OCI-LY7 (cell line): ENCODE measurements around the gene C2CD4B. TPM values are rescaled to one million over a fixed set of nuclear protein-coding genes. Genes with fewer than 3 reads are reported as not detected.

Experiments
- BruUV-seq: library from RNA; stranded (reverse); fragments of 400-500 nt; replicated peaks from 2 replicates; lab custom pipeline; 2021; lab: Mats Ljungman, UMichigan
- CTCF ChIA-PET: fragments of 300-600 bp; sonication (Branson Sonifier 250); formaldehyde crosslinking; loops from one replicate; lab custom pipeline; 2022; ENCODE audit warnings: antibody characterized with exemption; ENCODE audit not compliant: unreplicated experiment; lab: Charles Lee
- POLR2A ChIA-PET: fragments of 300-600 bp; sonication (Branson Sonifier 250); formaldehyde crosslinking; loops from one replicate; lab custom pipeline; 2022; ENCODE audit warnings: antibody characterized with exemption; lab: Charles Lee
- DNase-seq: peaks from one replicate; pipeline ENCODE4 v3.0.0-alpha.2; 2015; ENCODE audit warnings: low spot score
- H2AFZ ChIP-seq: fragments of 200-600 bp; sonication (generic), shearing (Covaris generic); 2 replicates; pipeline ENCODE4 v1.6.1; 2014; ENCODE audit warnings: mild to moderate bottlenecking, antibody characterized with exemption, low read length, moderate library complexity
- H3K27ac ChIP-seq: fragments of 200-600 bp; sonication (generic); 2 replicates; pipeline ENCODE4 v1.5.1; 2014; ENCODE audit warnings: mixed run types, low read depth, mild to moderate bottlenecking, moderate library complexity, low read length, inconsistent platforms; ENCODE audit not compliant: poor library complexity, severe bottlenecking
- H3K36me3 ChIP-seq: fragments of 200-600 bp; sonication (generic); 2 replicates; pipeline ENCODE4 v1.6.1; 2014; ENCODE audit warnings: mild to moderate bottlenecking, antibody characterized with exemption, low read length, moderate library complexity, mixed read lengths; ENCODE audit not compliant: insufficient read depth
- H3K4me1 ChIP-seq: fragments of 200-600 bp; sonication (generic); 2 replicates; pipeline ENCODE4 v1.5.1; 2014; ENCODE audit warnings: mild to moderate bottlenecking, low read length; ENCODE audit not compliant: insufficient read depth, poor library complexity, severe bottlenecking
- H3K4me2 ChIP-seq: fragments of 200-600 bp; sonication (generic); 2 replicates; pipeline ENCODE4 v1.6.1; 2014; ENCODE audit warnings: mild to moderate bottlenecking, low read length
- H3K4me3 ChIP-seq: fragments of 200-600 bp; sonication (generic); 2 replicates; pipeline ENCODE4 v1.5.1; 2014; ENCODE audit warnings: mild to moderate bottlenecking, low read depth, low read length; ENCODE audit not compliant: poor library complexity, severe bottlenecking
- H3K79me2 ChIP-seq: fragments of 200-600 bp; sonication (generic); 2 replicates; pipeline ENCODE4 v1.6.1; 2016; ENCODE audit warnings: low read depth, mild to moderate bottlenecking, low read length, moderate library complexity, mixed read lengths; ENCODE audit not compliant: insufficient read depth
- H3K9me2 ChIP-seq: fragments of 200-600 bp; sonication (generic); 2 replicates; pipeline ENCODE4 v1.6.1; 2016; ENCODE audit warnings: mild to moderate bottlenecking, low read length, mixed read lengths; ENCODE audit not compliant: insufficient read depth
- H3K9me3 ChIP-seq: fragments of 200-600 bp; sonication (generic); 2 replicates; pipeline ENCODE4 v1.6.1; 2014; ENCODE audit warnings: mild to moderate bottlenecking, mixed run types, low read length, mixed read lengths
- H4K20me1 ChIP-seq: fragments of 200-600 bp; sonication (generic); 2 replicates; pipeline ENCODE4 v1.6.1; 2014; ENCODE audit warnings: mild to moderate bottlenecking, antibody characterized with exemption, low read length, moderate library complexity, mixed read lengths; ENCODE audit not compliant: insufficient read depth
- EZH2phosphoT487 ChIP-seq: fragments of 200-600 bp; sonication (generic); IDR thresholded peaks from 2 replicates; pipeline ENCODE4 v1.6.1; 2018; ENCODE audit warnings: low read depth, borderline replicate concordance, mild to moderate bottlenecking, mixed run types, antibody characterized with exemption, low read length, moderate library complexity, mixed read lengths
- intact Hi-C: fragments of 100-400 bp; cut with micrococcal nuclease; formaldehyde crosslinking; loops from one replicate; pipeline ENCODE4 v1.10.0; 2022; ENCODE audit not compliant: unreplicated experiment
- total RNA-seq, 2 experiments: library from RNA; depleted of rRNA in 1 of 2; stranded (reverse); fragments of >200 nt in 1 of 2; shearing (Covaris generic) in 1 of 2; gene quantifications; 2 replicates each; pipeline ENCODE4 v1.2.3, GENCODE V29; 2014 to 2022
- TF ChIP-seq, protein P1 (sequence below): fragments of 200-600 bp; sonication (generic); conservative IDR thresholded peaks from 2 replicates; pipeline ENCODE4 v1.5.1; 2014; ENCODE audit warnings: mild to moderate bottlenecking, antibody characterized with exemption, low read length, moderate library complexity, mixed read lengths

Gene C2CD4B
- total RNA-seq, 2 experiments from 2014 or later, result not detected

DNA sequence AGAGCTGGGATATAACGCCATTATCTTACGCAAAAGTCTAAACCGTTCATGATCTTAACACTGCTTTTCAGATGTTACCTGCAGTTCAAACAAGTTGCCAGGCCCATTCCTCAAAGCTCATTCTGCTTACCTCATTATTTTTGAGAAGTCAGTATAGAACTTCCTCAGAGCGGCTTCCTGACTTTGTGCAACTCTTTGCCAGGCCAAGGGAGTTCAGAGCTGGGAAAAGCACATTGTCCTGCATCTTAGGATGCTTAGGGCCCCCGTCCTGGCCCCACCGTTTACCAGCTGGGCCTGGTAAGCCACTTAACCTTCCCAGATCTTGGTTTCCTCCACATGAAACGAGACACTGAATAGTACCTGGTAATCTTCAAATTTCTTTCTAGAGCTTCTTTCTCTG, 6.8 kb upstream of the C2CD4B start:
- Histone ChIP-seq H3K4me2 (no peak overlapping the region), H3K36me3 (no peaks in the 10 kb centered on the region), H3K27ac (no peak overlapping the region), H3K4me1 (no peaks in the 10 kb centered on the region), H3K4me3 (no peak overlapping the region), H3K9me3 (no peaks in the 10 kb centered on the region), H3K9me2 (no peaks in the 10 kb centered on the region), H3K79me2 (no peaks in the 10 kb centered on the region), H2AFZ (no peak overlapping the region), H4K20me1 (no peaks in the 10 kb centered on the region)
- TF ChIP-seq, protein P1, sequence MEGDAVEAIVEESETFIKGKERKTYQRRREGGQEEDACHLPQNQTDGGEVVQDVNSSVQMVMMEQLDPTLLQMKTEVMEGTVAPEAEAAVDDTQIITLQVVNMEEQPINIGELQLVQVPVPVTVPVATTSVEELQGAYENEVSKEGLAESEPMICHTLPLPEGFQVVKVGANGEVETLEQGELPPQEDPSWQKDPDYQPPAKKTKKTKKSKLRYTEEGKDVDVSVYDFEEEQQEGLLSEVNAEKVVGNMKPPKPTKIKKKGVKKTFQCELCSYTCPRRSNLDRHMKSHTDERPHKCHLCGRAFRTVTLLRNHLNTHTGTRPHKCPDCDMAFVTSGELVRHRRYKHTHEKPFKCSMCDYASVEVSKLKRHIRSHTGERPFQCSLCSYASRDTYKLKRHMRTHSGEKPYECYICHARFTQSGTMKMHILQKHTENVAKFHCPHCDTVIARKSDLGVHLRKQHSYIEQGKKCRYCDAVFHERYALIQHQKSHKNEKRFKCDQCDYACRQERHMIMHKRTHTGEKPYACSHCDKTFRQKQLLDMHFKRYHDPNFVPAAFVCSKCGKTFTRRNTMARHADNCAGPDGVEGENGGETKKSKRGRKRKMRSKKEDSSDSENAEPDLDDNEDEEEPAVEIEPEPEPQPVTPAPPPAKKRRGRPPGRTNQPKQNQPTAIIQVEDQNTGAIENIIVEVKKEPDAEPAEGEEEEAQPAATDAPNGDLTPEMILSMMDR, result no peak
- no peak for TF ChIP-seq EZH2phosphoT487
- POLR2A ChIA-PET, result no interaction called here
- CTCF ChIA-PET, result no interaction called here
- intact Hi-C loops, result no loop called here
- no TSS peak for BruUV-seq
- DNase-seq, result no peak

DNA sequence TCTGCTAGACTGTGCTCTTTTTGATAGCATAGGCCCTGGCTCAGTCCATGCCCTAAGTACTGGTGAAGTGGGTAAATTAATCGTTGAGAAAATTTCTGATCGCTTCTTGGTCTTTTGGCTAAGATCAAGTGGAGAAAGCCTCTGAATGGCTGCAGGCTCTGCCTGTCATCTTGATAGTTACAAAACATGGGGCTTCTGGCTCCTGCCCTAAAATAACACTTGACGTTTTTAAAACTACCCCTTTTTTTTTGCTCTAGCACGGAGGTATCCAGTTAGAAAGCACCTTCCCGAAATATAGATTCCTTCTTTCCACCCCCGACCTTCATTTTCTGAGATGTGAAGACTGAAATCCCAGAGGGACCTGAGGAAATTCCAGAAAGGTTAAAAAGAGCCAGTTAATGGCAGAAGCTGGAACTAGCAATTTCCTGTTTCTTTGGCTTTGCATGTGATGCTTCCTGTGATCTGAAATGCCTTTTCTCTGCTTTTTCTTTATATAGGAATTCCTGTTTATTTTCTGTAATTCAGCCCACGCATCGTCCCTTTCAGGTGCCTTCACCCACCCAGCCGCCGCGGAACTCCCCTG, 799 bp upstream of the C2CD4B start:
- no peak overlapping the region for H2AFZ ChIP-seq
- H3K27ac ChIP-seq, result no peak overlapping the region
- ChIA-PET POLR2A (no interaction called here), CTCF (no interaction called here)
- H3K79me2 ChIP-seq, result no peaks in the 10 kb centered on the region
- TF ChIP-seq EZH2phosphoT487, result no peak
- TF ChIP-seq, protein P1, result no peak
- intact Hi-C loops, result no loop called here
- no peaks in the 10 kb centered on the region for H4K20me1 ChIP-seq
- H3K9me3 ChIP-seq, result no peaks in the 10 kb centered on the region
- H3K36me3 ChIP-seq, result no peaks in the 10 kb centered on the region
- no peaks in the 10 kb centered on the region for H3K4me1 ChIP-seq
- H3K4me2 ChIP-seq, result no peak overlapping the region
- no peak overlapping the region for H3K4me3 ChIP-seq
- no TSS peak for BruUV-seq
- DNase-seq, result no peak
- H3K9me2 ChIP-seq, result no peaks in the 10 kb centered on the region

DNA sequence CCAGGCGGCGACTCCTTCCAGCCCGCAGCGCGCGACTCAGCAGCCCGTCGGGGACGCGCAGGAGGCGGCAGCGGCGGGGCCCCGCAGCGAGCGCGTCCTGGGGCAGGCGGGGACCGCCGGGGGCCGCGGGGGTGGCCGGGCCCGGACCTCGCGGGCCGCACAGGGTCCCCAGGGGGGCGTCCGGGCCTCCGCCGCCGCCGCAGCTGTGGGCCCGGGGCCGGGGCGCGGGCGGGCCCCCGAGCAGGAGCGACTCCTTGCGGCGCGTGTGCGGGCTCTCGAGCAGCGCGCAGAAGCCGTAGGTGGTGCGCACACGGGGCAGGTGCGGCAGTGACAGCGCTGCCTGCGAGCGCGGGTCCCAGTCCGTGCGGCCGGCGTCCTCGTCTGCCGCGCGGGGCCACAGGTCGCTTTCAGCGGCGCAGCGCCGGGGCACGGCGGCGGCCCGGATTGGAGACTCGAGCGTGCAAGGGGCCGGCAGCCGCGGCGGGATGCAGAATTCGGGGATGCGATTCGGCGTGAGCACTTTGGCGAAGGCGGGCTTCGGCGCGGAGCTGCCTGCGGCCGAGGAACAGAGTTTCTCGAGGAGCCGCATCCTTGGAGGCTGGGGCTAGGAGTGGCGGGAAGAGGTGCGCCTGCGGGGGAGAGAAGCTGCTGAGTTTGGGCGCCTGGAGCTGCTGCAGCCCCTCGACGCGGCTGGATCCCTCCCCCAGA, 535 bp downstream of the C2CD4B start:
- Histone ChIP-seq H3K36me3 (no peaks in the 10 kb centered on the region), H4K20me1 (no peaks in the 10 kb centered on the region), H3K4me1 (no peaks in the 10 kb centered on the region), H3K9me3 (no peaks in the 10 kb centered on the region), H2AFZ (no peak overlapping the region), H3K27ac (no peak overlapping the region), H3K4me3 (no peak overlapping the region), H3K9me2 (no peaks in the 10 kb centered on the region), H3K79me2 (no peaks in the 10 kb centered on the region), H3K4me2 (no peak overlapping the region)
- BruUV-seq, result no TSS peak
- TF ChIP-seq, protein P1, result no peak
- TF ChIP-seq EZH2phosphoT487, result no peak
- POLR2A ChIA-PET, result no interaction called here
- CTCF ChIA-PET, result no interaction called here
- no peak for DNase-seq
- intact Hi-C loops, result no loop called here
